Measurements from ENCODE around the gene NCAM2. TPM values are rescaled to one million over a fixed set of nuclear protein-coding genes. Genes with fewer than 3 reads are reported as not detected.
A peak's percentile ranks its signal among the peaks of the same experiment; 100 is the strongest.

Gene NCAM2
- total RNA-seq, 1 donor from 2014 or later = 41.2 TPM

- intact Hi-C loops (cut with DNase I) = no loop called here
- DNase-seq (ENCODE audit: low spot score) (no peak), ATAC-seq (no peak)
Observed at GRCh38 chr21:21196848-21197247, 198.6 kb downstream of the NCAM2 start.

GRCh38 chr21:21199342-21200102, 201.3 kb downstream of the NCAM2 start:
- intact Hi-C loops (cut with DNase I) = no loop called here
- DNase-seq (ENCODE audit: low spot score) = no peak
- ATAC-seq = no peak

GRCh38 chr21:21200103-21200938, 202.1 kb downstream of the NCAM2 start:
- peak; percentile 96 for ATAC-seq
- DNase-seq (ENCODE audit: low spot score) = peak; percentile 61
- intact Hi-C loops (cut with DNase I) = no loop called here

- intact Hi-C loops (cut with DNase I) = no loop called here
- DNase-seq (ENCODE audit: low spot score) (no peak), ATAC-seq (peak; percentile 72)
Observed at GRCh38 chr21:21200939-21201615, 202.9 kb downstream of the NCAM2 start.

- DNase-seq (ENCODE audit: low spot score) (no peak), ATAC-seq (no peak)
- intact Hi-C loops (cut with DNase I) = no loop called here
Observed at GRCh38 chr21:21203822-21204339, 205.7 kb downstream of the NCAM2 start.

- intact Hi-C loops (cut with DNase I) = no loop called here
- ATAC-seq (no peak), DNase-seq (ENCODE audit: low spot score) (no peak)
Observed at GRCh38 chr21:21204366-21204996, 206.3 kb downstream of the NCAM2 start.

- intact Hi-C loops (cut with DNase I) = no loop called here
Observed at GRCh38 chr21:21205604-21206003, 207.4 kb downstream of the NCAM2 start.

GRCh38 chr21:21210552-21210951, 212.3 kb downstream of the NCAM2 start:
- no peak for DNase-seq (ENCODE audit: low spot score)
- intact Hi-C loops (cut with DNase I) = no loop called here
- ATAC-seq = no peak

More at GRCh38 chr21:21205604-21206003, 207.4 kb downstream of the NCAM2 start:
- ATAC-seq (no peak), DNase-seq (ENCODE audit: low spot score) (no peak)

GRCh38 chr21:21213297-21213696, 215.1 kb downstream of the NCAM2 start:
- ATAC-seq (no peak), DNase-seq (ENCODE audit: low spot score) (no peak)
- intact Hi-C loops (cut with DNase I) = no loop called here

- no peak for DNase-seq (ENCODE audit: low spot score)
- ATAC-seq = no peak
- intact Hi-C loops (cut with DNase I) = no loop called here
Observed at GRCh38 chr21:21216047-21216446, 217.8 kb downstream of the NCAM2 start.

GRCh38 chr21:21226472-21226871, 228.3 kb downstream of the NCAM2 start:
- ATAC-seq (no peak), DNase-seq (ENCODE audit: low spot score) (no peak)
- intact Hi-C loops (cut with DNase I) = no loop called here

GRCh38 chr21:21230672-21231071, 232.5 kb downstream of the NCAM2 start:
- ATAC-seq (no peak), DNase-seq (ENCODE audit: low spot score) (no peak)
- intact Hi-C loops (cut with DNase I) = no loop called here

- ATAC-seq (no peak), DNase-seq (ENCODE audit: low spot score) (no peak)
- intact Hi-C loops (cut with DNase I) = no loop called here
Observed at GRCh38 chr21:21231913-21232312, 233.7 kb downstream of the NCAM2 start.

- DNase-seq (ENCODE audit: low spot score) = no peak
- intact Hi-C loops (cut with DNase I) = no loop called here
- ATAC-seq = no peak
Observed at GRCh38 chr21:21232320-21232719, 234.1 kb downstream of the NCAM2 start.

- intact Hi-C loops (cut with DNase I) = no loop called here
- ATAC-seq (no peak), DNase-seq (ENCODE audit: low spot score) (no peak)
Observed at GRCh38 chr21:21233051-21233450, 234.8 kb downstream of the NCAM2 start.

- DNase-seq (ENCODE audit: low spot score) (no peak), ATAC-seq (no peak)
- intact Hi-C loops (cut with DNase I) = no loop called here
Observed at GRCh38 chr21:21236996-21237395, 238.8 kb downstream of the NCAM2 start.

- intact Hi-C loops (cut with DNase I) = no loop called here
- ATAC-seq (no peak), DNase-seq (ENCODE audit: low spot score) (no peak)
Observed at GRCh38 chr21:21238629-21239400, 240.6 kb downstream of the NCAM2 start.

GRCh38 chr21:21241391-21241790, 243.2 kb downstream of the NCAM2 start:
- intact Hi-C loops (cut with DNase I) = no loop called here
- DNase-seq (ENCODE audit: low spot score) (no peak), ATAC-seq (no peak)
